GM23338 (cell line): ENCODE data around the gene NPW.

Experiments used
- CREB1 ChIP-seq: fragments of 250-450 bp; sonication (Bioruptor Pico); IDR thresholded peaks from 2 replicates; pipeline ENCODE4 v1.5.0; 2020; ENCODE audit warnings: low read depth, mild to moderate bottlenecking, moderate library complexity
- CTCF ChIP-seq, 2 experiments: fragments of 200-600 bp in 1 of 2; sonication (generic) in 1 of 2; conservative IDR thresholded peaks; 2 replicates each; pipeline versions ENCODE4 v1.5.1 to v1.6.1; 2016 to 2017; ENCODE audit warnings: antibody characterized with exemption in 2 of 2, low read depth in 2 of 2, mild to moderate bottlenecking in 2 of 2, moderate library complexity in 1 of 2
- ETS1 ChIP-seq: IDR thresholded peaks from 2 replicates; pipeline ENCODE4 v1.6.1; 2016; ENCODE audit warnings: antibody characterized with exemption
- EZH2 ChIP-seq: fragments of 200-600 bp; sonication (generic); IDR thresholded peaks from one replicate; pipeline ENCODE4 v1.8.0; 2017; ENCODE audit warnings: antibody characterized with exemption, mild to moderate bottlenecking, low read depth; ENCODE audit not compliant: unreplicated experiment
- EZH2phosphoT487 ChIP-seq: fragments of 200-600 bp; sonication (generic); IDR thresholded peaks from one replicate; pipeline ENCODE4 v1.8.1; 2018; ENCODE audit warnings: antibody characterized with exemption; ENCODE audit not compliant: unreplicated experiment
- JUNB ChIP-seq: IDR thresholded peaks from one replicate; pipeline ENCODE4 v1.6.1; 2016; ENCODE audit warnings: antibody characterized with exemption; ENCODE audit not compliant: unreplicated experiment
- NANOG ChIP-seq: IDR thresholded peaks from 2 replicates; pipeline ENCODE4 v1.6.1; 2016; ENCODE audit warnings: antibody characterized with exemption, borderline replicate concordance
- POLR2AphosphoS5 ChIP-seq: IDR thresholded peaks from 2 replicates; pipeline ENCODE4 v1.6.1; 2016; ENCODE audit warnings: antibody characterized with exemption, low read depth
- REST ChIP-seq: IDR thresholded peaks from one replicate; pipeline ENCODE4 v1.6.1; 2018; ENCODE audit warnings: antibody characterized with exemption; ENCODE audit not compliant: unreplicated experiment
- STAT1 ChIP-seq: IDR thresholded peaks from one replicate; pipeline ENCODE4 v1.6.1; 2016; ENCODE audit warnings: antibody characterized with exemption; ENCODE audit not compliant: unreplicated experiment
- ZNF114 ChIP-seq: fragments of 250-450 bp; sonication (Bioruptor Pico); IDR thresholded peaks from 2 replicates; pipeline ENCODE4 v1.5.0; 2020; ENCODE audit warnings: mild to moderate bottlenecking, moderate library complexity
- ZNF331 ChIP-seq: fragments of 250-450 bp; sonication (Bioruptor Pico); IDR thresholded peaks from 2 replicates; pipeline ENCODE4 v1.5.0; 2020; ENCODE audit warnings: low read depth, mild to moderate bottlenecking, moderate library complexity

GRCh38 chr16:1972490-1972877 is 47.1 kb upstream of the NPW start:
- TF ChIP-seq CTCF (conservative IDR thresholded peaks at IDR 0.05; ENCODE audit: low read depth in 2 of 2) (no peak), POLR2AphosphoS5 (no peak), CREB1 (CRISPR knock-in tag) (no peak), EZH2 (no peak), EZH2phosphoT487 (no peak), REST (no peak), NANOG (no peak), ETS1 (no peak), JUNB (no peak), ZNF114 (no peak), STAT1 (no peak), ZNF331 (no peak)
